K562 (cell line): ENCODE measurements around the gene DNAH3. TPM values are rescaled to one million over a fixed set of nuclear protein-coding genes. Genes with fewer than 3 reads are reported as not detected.

Experiments
- ATAC-seq: fragments of 200-7000 bp; cut with Tn5 transposase; 3 replicates; pipeline ENCODE4 v1.9.1; 2020; ENCODE audit warnings: moderate library complexity
- BruUV-seq: library from RNA; stranded (reverse); fragments of 400-500 nt; replicated peaks from 2 replicates; lab custom pipeline; 2021; lab: Mats Ljungman, UMichigan
- CTCF ChIA-PET: fragments of 300-600 bp; formaldehyde crosslinking; extraction: SDS; loops from one replicate; lab custom pipeline; 2021; ENCODE audit warnings: low intra/inter-chr PET ratio; lab: Yijun Ruan, JAX
- POLR2A ChIA-PET: fragments of 300-600, 350-650 bp; sonication (Branson Sonifier 250); formaldehyde crosslinking; extraction: SDS; loops from one replicate; lab custom pipeline; 2021; ENCODE audit warnings: antibody characterized with exemption, inconsistent platforms; lab: Yijun Ruan, JAX
- DNase-seq, 4 experiments: peaks; one replicate each; pipeline versions ENCODE4 v3.0.0 to v3.0.0-alpha.2; 2011 to 2018; ENCODE audit warnings: low spot score in 3 of 4, mixed read lengths in 3 of 4; ENCODE audit errors: extremely low read depth in 1 of 4
- FAIRE-seq: peaks from 2 replicates; lab custom pipeline; 2011; peaks lifted over from hg19 to GRCh38; lab: Jason Lieb, UNC
- H2AFZ ChIP-seq: 2 replicates; pipeline ENCODE4 v1.6.0; 2011; ENCODE audit warnings: low read depth, low read length, control low read depth, inconsistent platforms
- H3K27ac ChIP-seq: fragments of 200-600 bp; 3 replicates; pipeline ENCODE4 v1.8.0; 2011; ENCODE audit warnings: low read depth, mild to moderate bottlenecking, control low read depth, inconsistent platforms, low read length, moderate library complexity, mixed read lengths; ENCODE audit errors: extremely low read depth
- H3K27me3 ChIP-seq, 2 experiments: fragments of 300-600 bp in 1 of 2; 2 replicates in 1 of 2; 3 replicates in 1 of 2; pipeline versions ENCODE4 v1.6.0 to v1.8.0; 2011; ENCODE audit warnings: inconsistent platforms in 2 of 2, low read length in 2 of 2, mild to moderate bottlenecking in 1 of 2, mixed read lengths in 1 of 2, moderate library complexity in 1 of 2; ENCODE audit not compliant: control insufficient read depth in 2 of 2, insufficient read depth in 2 of 2
- H3K36me3 ChIP-seq: fragments of 300-600 bp; 3 replicates; pipeline ENCODE4 v1.8.0; 2011; ENCODE audit warnings: mild to moderate bottlenecking, low read length, inconsistent platforms; ENCODE audit not compliant: control insufficient read depth, insufficient read depth
- H3K4me1 ChIP-seq, 2 experiments: fragments of 200-600 bp in 1 of 2; replicated peaks in 1 of 2; 2 replicates in 1 of 2; 3 replicates in 1 of 2; pipeline versions ENCODE4 v1.5.1 to v1.8.0; 2011; ENCODE audit warnings: inconsistent platforms in 2 of 2, low read length in 2 of 2, mild to moderate bottlenecking in 1 of 2, mixed read lengths in 1 of 2, moderate library complexity in 1 of 2; ENCODE audit not compliant: control insufficient read depth in 2 of 2, insufficient read depth in 2 of 2
- H3K4me2 ChIP-seq: 2 replicates; pipeline ENCODE4 v1.6.1; 2011; ENCODE audit warnings: low read length, control low read depth, inconsistent platforms, mixed read lengths; ENCODE audit not compliant: insufficient read depth
- H3K4me3 ChIP-seq: fragments of 200-600 bp; sonication (generic), shearing (Covaris generic); 2 replicates; pipeline ENCODE4 v1.5.1; 2016; ENCODE audit warnings: control low read depth, inconsistent platforms
- H3K79me2 ChIP-seq: fragments of 200-600 bp; 3 replicates; pipeline ENCODE4 v1.8.0; 2011; ENCODE audit warnings: low read length, inconsistent platforms; ENCODE audit not compliant: control insufficient read depth, insufficient read depth
- H3K9ac ChIP-seq, 2 experiments: 2 replicates each; pipeline versions ENCODE4 v1.6.0 to v1.6.1; 2011; ENCODE audit warnings: low read depth in 2 of 2, low read length in 2 of 2, control low read depth in 1 of 2, inconsistent platforms in 1 of 2, mild to moderate bottlenecking in 1 of 2, mixed read lengths in 1 of 2; ENCODE audit not compliant: insufficient read depth in 1 of 2
- H3K9me1 ChIP-seq: one replicate; pipeline ENCODE4 v1.6.0; 2011; ENCODE audit warnings: inconsistent platforms, mild to moderate bottlenecking, low read length, moderate library complexity; ENCODE audit not compliant: control insufficient read depth, insufficient read depth
- H3K9me3 ChIP-seq: replicated peaks from 2 replicates; pipeline ENCODE4 v1.5.1; 2011; ENCODE audit warnings: low read depth, low read length, inconsistent platforms; ENCODE audit not compliant: control insufficient read depth, insufficient read depth
- H4K20me1 ChIP-seq: replicated peaks from 2 replicates; pipeline ENCODE4 v1.6.1; 2011; ENCODE audit warnings: low read length, inconsistent platforms, mixed read lengths; ENCODE audit not compliant: control insufficient read depth, insufficient read depth
- ASH1L ChIP-seq: fragments of 450-650 bp; IDR thresholded peaks from 2 replicates; pipeline ENCODE4 v1.6.1; 2018; ENCODE audit warnings: borderline replicate concordance, mild to moderate bottlenecking, low read depth; ENCODE audit not compliant: partially characterized antibody
- BACH1 ChIP-seq: fragments of 200-800 bp; sonication (Bioruptor generic); IDR thresholded peaks from 2 replicates; pipeline ENCODE4 v1.6.1; 2016; ENCODE audit warnings: missing genetic modification characterization, missing compliant biosample characterization
- CEBPB ChIP-seq: fragments of 450-650 bp; IDR thresholded peaks from 2 replicates; pipeline ENCODE4 v1.6.1; 2016; ENCODE audit warnings: missing genetic modification characterization, missing compliant biosample characterization
- EHMT2 ChIP-seq: fragments of 450-650 bp; IDR thresholded peaks from 2 replicates; pipeline ENCODE4 v1.6.1; 2018; ENCODE audit warnings: antibody characterized with exemption
- FOXK1 ChIP-seq: sonication (generic); formaldehyde crosslinking; IDR thresholded peaks from 2 replicates; pipeline ENCODE4 v1.8.0; 2022; ENCODE audit warnings: missing genetic modification reagents, mild to moderate bottlenecking, borderline replicate concordance
- HNRNPK ChIP-seq: fragments of 200-400 bp; formaldehyde crosslinking; IDR thresholded peaks from one replicate; pipeline ENCODE4 v1.6.1; 2018; ENCODE audit warnings: mild to moderate bottlenecking, low read depth, low read length; ENCODE audit not compliant: poor library complexity, severe bottlenecking
- KLF6 ChIP-seq: fragments of 250-450 bp; sonication (Bioruptor Pico); IDR thresholded peaks from 2 replicates; pipeline ENCODE4 v1.4.0; 2020; ENCODE audit warnings: mild to moderate bottlenecking, moderate library complexity, borderline replicate concordance
- NR4A1 ChIP-seq, 2 experiments: fragments of 250-450 bp in 1 of 2; fragments of 450-650 bp in 1 of 2; sonication (Bioruptor Pico) in 1 of 2; IDR thresholded peaks; 2 replicates each; pipeline versions ENCODE4 v1.4.0 to v1.6.1; 2016 to 2020; ENCODE audit warnings: mild to moderate bottlenecking in 2 of 2, missing compliant biosample characterization in 1 of 2, missing genetic modification characterization in 1 of 2, moderate library complexity in 1 of 2
- PRPF4 ChIP-seq: fragments of 200-400 bp; formaldehyde crosslinking; IDR thresholded peaks from one replicate; pipeline ENCODE4 v1.6.1; 2017; ENCODE audit warnings: low read length, low read depth, mild to moderate bottlenecking; ENCODE audit not compliant: insufficient read depth, poor library complexity, severe bottlenecking
- PTTG1 ChIP-seq: fragments of 450-650 bp; IDR thresholded peaks from 2 replicates; pipeline ENCODE4 v1.6.1; 2016; ENCODE audit warnings: low read depth, mild to moderate bottlenecking, missing genetic modification characterization, missing compliant biosample characterization
- SP2 ChIP-seq: IDR thresholded peaks from 2 replicates; pipeline ENCODE4 v1.6.1; 2011; ENCODE audit warnings: mild to moderate bottlenecking, low read depth, low read length, moderate library complexity; ENCODE audit not compliant: poor library complexity, severe bottlenecking; ENCODE audit errors: extremely low read depth
- YBX1 ChIP-seq: fragments of 450-650 bp; IDR thresholded peaks from 2 replicates; pipeline ENCODE4 v1.7.1; 2016; ENCODE audit warnings: mild to moderate bottlenecking
- ZFP36 ChIP-seq: fragments of 150-350 bp; IDR thresholded peaks from 2 replicates; pipeline ENCODE4 v1.6.1; 2018; ENCODE audit warnings: low read length, low read depth; ENCODE audit not compliant: partially characterized antibody
- ZNF140 ChIP-seq: fragments of 250-450 bp; sonication (Bioruptor Pico); IDR thresholded peaks from 2 replicates; pipeline ENCODE4 v1.8.0; 2021; ENCODE audit warnings: moderate library complexity, mild to moderate bottlenecking, inconsistent platforms
- ZNF586 ChIP-seq: fragments of 450-650 bp; formaldehyde crosslinking; conservative IDR thresholded peaks from 2 replicates; pipeline ENCODE4 v1.4.0; 2020; ENCODE audit warnings: mild to moderate bottlenecking, moderate library complexity
- ZNF766 ChIP-seq: fragments of 200-800 bp; sonication (Bioruptor generic); conservative IDR thresholded peaks from 2 replicates; pipeline ENCODE4 v1.6.1; 2016; ENCODE audit warnings: missing genetic modification characterization, missing compliant biosample characterization
- WGBS: fragments of 100-300 bp; shearing (Covaris generic); methylation state at CpG from one replicate; pipeline ENCODE4 v1.1.6; 2016; ENCODE audit warnings: low coverage, mixed read lengths; ENCODE audit not compliant: insufficient coverage; ENCODE audit errors: missing lambda C conversion rate; 5-methylcytosine and 5-hydroxymethylcytosine counted together
- in situ Hi-C: fragments of 300-500 bp; cut with MboI; formaldehyde crosslinking; loops from 4 replicates; pipeline ENCODE4 v1.15.0; 2018; ENCODE audit warnings: inconsistent platforms, mixed read lengths
- intact Hi-C: fragments of 100-400 bp; cut with micrococcal nuclease; formaldehyde crosslinking; loops from 2 replicates; pipeline ENCODE4 v1.14.2; 2022
- polyA plus RNA-seq, 8 experiments: library from polyadenylated mRNA; depleted of rRNA in 4 of 8; stranded (reverse) in 5 of 8; unstranded in 3 of 8; fragments of >200 nt; fragmentation: Nextera tagmentation in 2 of 8; fragmentation: Illumina TruSeq in 1 of 8; extraction: Ambion mirVana in 2 of 8; extraction: Trizol in 1 of 8; gene quantifications; 2 replicates each; pipeline versions ENCODE4 v1.2.1 to v1.2.3, GENCODE V29; 2011 to 2014; ENCODE audit warnings: inconsistent platforms in 1 of 8, missing spikeins in 1 of 8
- total RNA-seq, 7 experiments: library from RNA; depleted of rRNA in 6 of 7; stranded (reverse); fragments of >200 nt in 6 of 7; fragmentation: Illumina TruSeq in 2 of 7; extraction: Trizol in 2 of 7; gene quantifications; 2 replicates each; pipeline versions ENCODE4 v1.2.1 to v1.2.3, GENCODE V29; 2011 to 2021; ENCODE audit warnings: low replicate concordance in 1 of 7
- TF ChIP-seq, protein P1 (sequence below), 2 experiments: fragments of 150-350 bp in 1 of 2; IDR thresholded peaks; 2 replicates each; pipeline ENCODE4 v1.6.1; 2012 to 2016; ENCODE audit warnings: low read depth in 2 of 2, low read length in 2 of 2, mild to moderate bottlenecking in 1 of 2, moderate library complexity in 1 of 2
- TF ChIP-seq, protein P2 (sequence below): sonication (generic); IDR thresholded peaks from 2 replicates; pipeline ENCODE4 v1.6.1; 2016

DNAH3 gene
- total and polyA plus RNA-seq, 9 of the 15 experiments (the other 6 are each of a cell fraction or from before 2014, with no cell fraction given) = 0.32 to 0.84 (median 0.44) TPM

DNA sequence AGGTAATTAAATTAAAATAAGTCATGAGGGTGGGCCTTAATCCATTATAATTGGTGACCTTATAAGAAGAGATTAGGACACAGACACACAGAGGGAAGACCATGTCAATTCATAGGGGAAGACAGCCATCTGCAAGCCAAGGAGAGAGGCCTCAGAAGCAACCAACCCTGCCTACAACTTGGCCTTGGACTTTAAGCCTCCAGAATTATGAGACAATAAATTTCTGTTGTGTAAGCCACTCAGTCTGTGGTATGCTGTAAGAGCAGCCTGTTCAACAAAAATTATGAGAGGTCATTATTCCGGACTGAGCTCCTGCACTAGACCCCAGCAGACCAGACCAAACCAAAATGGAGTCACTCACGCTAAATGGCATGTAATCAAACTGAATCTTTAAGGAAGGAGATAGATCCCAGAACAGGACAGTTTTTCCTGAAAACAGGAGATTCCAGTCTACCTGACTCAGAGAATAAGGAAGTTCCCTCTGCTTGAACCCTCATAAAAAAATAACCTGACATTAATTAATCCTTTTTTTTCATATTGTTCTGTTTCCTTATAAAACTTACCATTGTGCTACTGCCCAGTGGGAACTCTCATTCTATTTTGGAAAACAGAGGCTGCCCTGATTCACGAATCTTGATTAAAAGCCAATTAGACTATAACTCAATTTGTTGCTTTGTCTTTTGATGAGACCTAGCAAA lies 74.3 kb downstream of the DNAH3 start:
- DNase-seq = no peak
- POLR2A ChIA-PET = interaction anchor here (0.9 kb wide), 1 partner anchor 21 kb away, joined by 3 read pairs; no protein-coding TSS in a partner anchor
- 2% methylated on average over 3 of the region's 3 CpGs for WGBS
- intact Hi-C loops = no loop called here
- no TSS peak for BruUV-seq
- no peaks in the 10 kb centered on the region for H3K79me2 ChIP-seq
- H3K9ac ChIP-seq = no peak overlapping the region
- no peak for ATAC-seq
- no peak for FAIRE-seq
- no peaks in the 10 kb centered on the region for H3K9me3 ChIP-seq
- no peak overlapping the region for H2AFZ ChIP-seq
- H3K36me3 ChIP-seq = no peaks in the 10 kb centered on the region
- H3K27ac ChIP-seq = no peak overlapping the region
- peaks cover 4 to 10% of the 10 kb centered on the region in 2 experiments; a peak in 3 of 5 replicates for H3K27me3 ChIP-seq
- in situ Hi-C loops = no loop called here
- H3K4me1 ChIP-seq = no peaks in the 10 kb centered on the region
- no peaks in the 10 kb centered on the region for H3K9me1 ChIP-seq
- H4K20me1 ChIP-seq = no peaks in the 10 kb centered on the region
- H3K4me2 ChIP-seq = no peak overlapping the region
- CTCF ChIA-PET = no interaction called here
- H3K4me3 ChIP-seq = no peak overlapping the region
- TF ChIP-seq, protein P1, sequence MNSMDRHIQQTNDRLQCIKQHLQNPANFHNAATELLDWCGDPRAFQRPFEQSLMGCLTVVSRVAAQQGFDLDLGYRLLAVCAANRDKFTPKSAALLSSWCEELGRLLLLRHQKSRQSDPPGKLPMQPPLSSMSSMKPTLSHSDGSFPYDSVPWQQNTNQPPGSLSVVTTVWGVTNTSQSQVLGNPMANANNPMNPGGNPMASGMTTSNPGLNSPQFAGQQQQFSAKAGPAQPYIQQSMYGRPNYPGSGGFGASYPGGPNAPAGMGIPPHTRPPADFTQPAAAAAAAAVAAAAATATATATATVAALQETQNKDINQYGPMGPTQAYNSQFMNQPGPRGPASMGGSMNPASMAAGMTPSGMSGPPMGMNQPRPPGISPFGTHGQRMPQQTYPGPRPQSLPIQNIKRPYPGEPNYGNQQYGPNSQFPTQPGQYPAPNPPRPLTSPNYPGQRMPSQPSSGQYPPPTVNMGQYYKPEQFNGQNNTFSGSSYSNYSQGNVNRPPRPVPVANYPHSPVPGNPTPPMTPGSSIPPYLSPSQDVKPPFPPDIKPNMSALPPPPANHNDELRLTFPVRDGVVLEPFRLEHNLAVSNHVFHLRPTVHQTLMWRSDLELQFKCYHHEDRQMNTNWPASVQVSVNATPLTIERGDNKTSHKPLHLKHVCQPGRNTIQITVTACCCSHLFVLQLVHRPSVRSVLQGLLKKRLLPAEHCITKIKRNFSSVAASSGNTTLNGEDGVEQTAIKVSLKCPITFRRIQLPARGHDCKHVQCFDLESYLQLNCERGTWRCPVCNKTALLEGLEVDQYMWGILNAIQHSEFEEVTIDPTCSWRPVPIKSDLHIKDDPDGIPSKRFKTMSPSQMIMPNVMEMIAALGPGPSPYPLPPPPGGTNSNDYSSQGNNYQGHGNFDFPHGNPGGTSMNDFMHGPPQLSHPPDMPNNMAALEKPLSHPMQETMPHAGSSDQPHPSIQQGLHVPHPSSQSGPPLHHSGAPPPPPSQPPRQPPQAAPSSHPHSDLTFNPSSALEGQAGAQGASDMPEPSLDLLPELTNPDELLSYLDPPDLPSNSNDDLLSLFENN (IDR thresholded peaks at IDR 0.05; ENCODE audit: low read depth in 2 of 2, low read length in 2 of 2) = no peak
- TF ChIP-seq PRPF4 (no peak), EHMT2 (no peak), ZNF140 (CRISPR knock-in tag) (no peak), NR4A1 (CRISPR knock-in tag; IDR thresholded peaks at IDR 0.05) (no peak), NR4A1 (tag; IDR thresholded peaks at IDR 0.05) (peak; percentile 46; the same call in 1 of the 2 replicates), ZFP36 (no peak), YBX1 (no peak), KLF6 (CRISPR knock-in tag) (0 out of 2 replicates have a peak, but pooled peaks have one; percentile 27), ZNF766 (CRISPR knock-in tag) (no peak), HNRNPK (no peak), SP2 (no peak), ZNF586 (CRISPR knock-in tag) (no peak), FOXK1 (no peak), BACH1 (no peak), PTTG1 (tag) (peak; percentile 57; the same call in 1 of the 2 replicates), CEBPB (tag) (no peak), ASH1L (no peak)
- TF ChIP-seq, protein P2, sequence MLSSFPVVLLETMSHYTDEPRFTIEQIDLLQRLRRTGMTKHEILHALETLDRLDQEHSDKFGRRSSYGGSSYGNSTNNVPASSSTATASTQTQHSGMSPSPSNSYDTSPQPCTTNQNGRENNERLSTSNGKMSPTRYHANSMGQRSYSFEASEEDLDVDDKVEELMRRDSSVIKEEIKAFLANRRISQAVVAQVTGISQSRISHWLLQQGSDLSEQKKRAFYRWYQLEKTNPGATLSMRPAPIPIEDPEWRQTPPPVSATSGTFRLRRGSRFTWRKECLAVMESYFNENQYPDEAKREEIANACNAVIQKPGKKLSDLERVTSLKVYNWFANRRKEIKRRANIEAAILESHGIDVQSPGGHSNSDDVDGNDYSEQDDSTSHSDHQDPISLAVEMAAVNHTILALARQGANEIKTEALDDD = no peak
